Measurements from ENCODE around the gene C6orf62. TPM values are rescaled to one million over a fixed set of nuclear protein-coding genes. Genes with fewer than 3 reads are reported as not detected.
A peak's percentile ranks its signal among the peaks of the same experiment; 100 is the strongest.

The C6orf62 gene
- total and polyA plus RNA-seq, 2 of the 4 experiments (the other 2 are of a cell fraction), result 47.5 to 50.7 TPM

DNA sequence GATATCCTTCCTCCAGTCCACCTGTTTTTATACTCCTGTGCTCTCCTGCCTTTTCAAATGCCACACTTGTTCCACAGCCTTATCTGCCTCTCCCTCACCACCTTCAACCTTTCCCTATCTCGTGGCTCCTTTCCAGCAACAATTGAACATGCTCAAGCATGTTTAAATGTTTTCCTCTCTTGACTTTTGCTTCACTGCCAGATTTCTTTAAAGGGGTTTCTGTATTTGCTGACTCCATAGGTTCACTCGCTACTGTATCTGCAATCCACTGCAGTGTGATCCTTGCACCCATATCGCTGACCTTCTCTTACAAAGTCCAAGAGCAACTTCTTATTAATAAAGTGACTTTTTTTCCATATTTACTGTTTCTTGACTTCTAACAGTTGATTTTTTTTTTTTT lies 44.6 kb upstream of the C6orf62 start:
- Histone ChIP-seq H3K9me3 (ENCODE audit: control insufficient read depth, insufficient read depth, low read length) (no peaks in the 10 kb centered on the region), H4K91ac (ENCODE audit: insufficient read depth, low read depth, low read length) (no peak overlapping the region), H2BK20ac (ENCODE audit: low read depth, low read length) (no peak overlapping the region), H4K20me1 (ENCODE audit: insufficient read depth, low read length) (no peaks in the 10 kb centered on the region), H2BK15ac (ENCODE audit: low read depth, low read length) (no peak overlapping the region), H2AFZ (replicated peaks; ENCODE audit: low read length, poor library complexity) (peak overlapping the region; percentile 28), H2AK9ac (replicated peaks; ENCODE audit: low read depth, low read length, poor library complexity) (no peak overlapping the region), H2AK5ac (ENCODE audit: low read depth, low read length) (no peak overlapping the region), H2BK5ac (ENCODE audit: low read depth, low read length, poor library complexity, severe bottlenecking) (no peak overlapping the region), H4K5ac (ENCODE audit: low read depth, low read length) (0 out of 2 replicates have a peak overlapping the region, but pooled peaks have one; percentile 28), H3K9ac (ENCODE audit: low read depth, low read length) (no peak overlapping the region), H4K8ac (ENCODE audit: low read depth in 2 of 2, low read length in 2 of 2) (no peak overlapping the region), H3K4me3 (ENCODE audit: insufficient read depth, low read depth, low read length) (no peak overlapping the region), H3K23ac (ENCODE audit: low read depth, low read length) (no peak overlapping the region), H3K14ac (replicated peaks; ENCODE audit: low read depth, low read length) (no peak overlapping the region), H3K18ac (ENCODE audit: low read depth, low read length) (no peak overlapping the region), H2BK120ac (ENCODE audit: low read depth, low read length) (no peak overlapping the region; the same call in 1 of the 2 replicates), H3K4me1 (ENCODE audit: control insufficient read depth, insufficient read depth, low read length) (no peaks in the 10 kb centered on the region; the same call in 1 of the 2 replicates), H3K4me2 (ENCODE audit: low read depth, low read length) (no peak overlapping the region), H3K56ac (ENCODE audit: extremely low read depth, insufficient read depth, low read length) (no peak overlapping the region), H3K27ac (ENCODE audit: insufficient read depth, low read length) (no peak overlapping the region), H3K27me3 (ENCODE audit: control insufficient read depth, insufficient read depth, low read length) (no peaks in the 10 kb centered on the region), H3K79me1 (ENCODE audit: low read depth in 1 of 2, low read length in 2 of 2) (no peaks in the 10 kb centered on the region), H3K9me1 (ENCODE audit: insufficient read depth, low read length) (no peaks in the 10 kb centered on the region; the same call in 1 of the 2 replicates), H3K36me3 (ENCODE audit: control insufficient read depth, insufficient read depth, low read length) (no peaks in the 10 kb centered on the region), H3K4ac (ENCODE audit: low read depth, low read length) (no peak overlapping the region)
- intact Hi-C loops (cut with micrococcal nuclease), result loop anchor here (10.0 kb wide), 1 partner anchor 479 kb away; no protein-coding TSS in a partner anchor
- no peak for ATAC-seq (ENCODE audit: low read depth)
- no TSS peak for BruUV-seq (replicated peaks)
- dilution Hi-C loops (cut with HindIII; ENCODE audit: low sequenced_read_pairs, unreplicated experiment), result no loop called here
- 20% methylated on average over 1 of the region's 3 CpGs; no CpG with 5 or more reads in 1 of the 2 experiments for WGBS, 2 experiments (ENCODE audit: extremely low coverage in 2 of 2, insufficient read length in 1 of 2)
- in situ Hi-C loops (cut with MboI; ENCODE audit: low sequenced_read_pairs), result loop anchor here (5.0 kb wide), 1 partner anchor 181 kb away; no protein-coding TSS in a partner anchor
- DNase-seq, result no peak
- TF ChIP-seq MXI1 (IDR thresholded peaks at IDR 0.05; ENCODE audit: borderline replicate concordance, low read depth, low read length), result no peak
- TF ChIP-seq ELK1 (IDR thresholded peaks at IDR 0.05; ENCODE audit: borderline replicate concordance, low read depth, low read length), result no peak
- TF ChIP-seq POLR2A (IDR thresholded peaks at IDR 0.05; ENCODE audit: low read depth, low read length), result no peak
- no peak for TF ChIP-seq MAFK (IDR thresholded peaks at IDR 0.05; ENCODE audit: low read depth, low read length)
- no peak for TF ChIP-seq CHD1 (IDR thresholded peaks at IDR 0.05; ENCODE audit: low read depth, low read length)
- no peak for TF ChIP-seq RFX5 (IDR thresholded peaks at IDR 0.05; ENCODE audit: low read depth, low read length)
- TF ChIP-seq BHLHE40 (IDR thresholded peaks at IDR 0.05; ENCODE audit: low read depth, low read length), result no peak
- TF ChIP-seq RCOR1 (IDR thresholded peaks at IDR 0.05; ENCODE audit: insufficient replicate concordance, low read length), result no peak
- TF ChIP-seq CEBPB (IDR thresholded peaks at IDR 0.05; ENCODE audit: low read depth, low read length), result no peak
- POLR2A ChIA-PET (ENCODE audit: unreplicated experiment), result no interaction called here
- CTCF ChIA-PET, result interaction anchor here (1.3 kb wide), 1 partner anchor 180 kb away, joined by 3 read pairs; no protein-coding TSS in a partner anchor

Data from IMR-90 (cell line).